H1 (cell line): ENCODE data around the gene MCC. TPM values are rescaled to one million over a fixed set of nuclear protein-coding genes. Genes with fewer than 3 reads are reported as not detected.

Experiments used
- CTCF ChIA-PET: fragments of 300-600 bp; sonication (Branson Sonifier 250); formaldehyde crosslinking; loops from one replicate; lab custom pipeline; 2021; ENCODE audit not compliant: partially characterized antibody; lab: Charles Lee
- POLR2A ChIA-PET: fragments of 300-600 bp; sonication (Branson Sonifier 250); formaldehyde crosslinking; loops from one replicate; lab custom pipeline; 2021; ENCODE audit warnings: inconsistent platforms; ENCODE audit not compliant: partially characterized antibody; lab: Charles Lee
- DNase-seq, 2 experiments: peaks; one replicate each; pipeline versions ENCODE4 v3.0.0 to v3.0.0-alpha.2; 2010 to 2022; ENCODE audit warnings: low spot score in 2 of 2, low read depth in 1 of 2, mixed read lengths in 1 of 2
- FAIRE-seq: peaks from 2 replicates; lab custom pipeline; 2011; peaks lifted over from hg19 to GRCh38; lab: Jason Lieb, UNC
- H2AFZ ChIP-seq: 2 replicates; pipeline ENCODE4 v1.8.1; 2012; ENCODE audit warnings: low read length, inconsistent platforms
- H2AK5ac ChIP-seq: 2 replicates; pipeline ENCODE4 v1.6.1; 2013; ENCODE audit warnings: low read depth, low read length
- H2BK120ac ChIP-seq: replicated peaks from 2 replicates; pipeline ENCODE3; 2013; ENCODE audit warnings: low read depth, low read length, inconsistent platforms
- H2BK12ac ChIP-seq: 2 replicates; pipeline ENCODE4 v1.6.1; 2013; ENCODE audit warnings: low read depth, low read length
- H2BK15ac ChIP-seq: 2 replicates; pipeline ENCODE4 v1.6.1; 2013; ENCODE audit warnings: low read length
- H2BK20ac ChIP-seq: 2 replicates; pipeline ENCODE4 v1.6.1; 2013; ENCODE audit warnings: low read length
- H2BK5ac ChIP-seq: 2 replicates; pipeline ENCODE4 v1.6.1; 2013; ENCODE audit warnings: low read depth, low read length
- H3K14ac ChIP-seq: 2 replicates; pipeline ENCODE4 v1.6.1; 2013; ENCODE audit warnings: inconsistent platforms; ENCODE audit not compliant: insufficient read length
- H3K18ac ChIP-seq: 2 replicates; pipeline ENCODE4 v1.6.1; 2013; ENCODE audit warnings: low read length; ENCODE audit errors: extremely low read depth
- H3K23ac ChIP-seq: 2 replicates; pipeline ENCODE4 v1.6.1; 2013; ENCODE audit warnings: inconsistent platforms; ENCODE audit not compliant: insufficient read length
- H3K23me2 ChIP-seq: 2 replicates; pipeline ENCODE4 v1.6.1; 2013; ENCODE audit warnings: low read depth, low read length
- H3K27ac ChIP-seq: 2 replicates; pipeline ENCODE4 v1.6.1; 2011; ENCODE audit warnings: low read depth, low read length, inconsistent platforms
- H3K27me3 ChIP-seq, 4 experiments: replicated peaks in 1 of 4; 1 replicate in 1 of 4; 2 replicates in 3 of 4; pipeline versions ENCODE4 v1.6.1 to v1.8.1; 2011 to 2013; ENCODE audit warnings: low read length in 3 of 4, mild to moderate bottlenecking in 3 of 4, inconsistent platforms in 2 of 4, mixed read lengths in 2 of 4, moderate library complexity in 1 of 4; ENCODE audit not compliant: control insufficient read depth in 3 of 4, insufficient read depth in 3 of 4; ENCODE audit errors: extremely low read depth in 1 of 4
- H3K36me3 ChIP-seq, 4 experiments: 2 replicates each; pipeline versions ENCODE4 v1.6.1 to v1.8.1; 2011 to 2013; ENCODE audit warnings: mild to moderate bottlenecking in 4 of 4, low read length in 3 of 4, moderate library complexity in 2 of 4, control low read depth in 1 of 4, inconsistent platforms in 1 of 4; ENCODE audit not compliant: insufficient read depth in 4 of 4, control insufficient read depth in 2 of 4
- H3K4ac ChIP-seq: replicated peaks from 2 replicates; pipeline ENCODE3; 2013; ENCODE audit warnings: low read length, low read depth, mixed read lengths, inconsistent platforms; ENCODE audit not compliant: insufficient read length
- H3K4me1 ChIP-seq, 4 experiments: replicated peaks in 1 of 4; 1 replicate in 1 of 4; 2 replicates in 3 of 4; pipeline versions ENCODE4 v1.6.1 to v1.8.1; 2011 to 2013; ENCODE audit warnings: low read length in 3 of 4, inconsistent platforms in 2 of 4, mixed read lengths in 1 of 4; ENCODE audit not compliant: insufficient read depth in 4 of 4, control insufficient read depth in 3 of 4
- H3K4me2 ChIP-seq, 2 experiments: 2 replicates each; pipeline versions ENCODE4 v1.6.1 to v1.8.1; 2011 to 2013; ENCODE audit warnings: low read depth in 2 of 2, low read length in 2 of 2, control low read depth in 1 of 2, inconsistent platforms in 1 of 2, mild to moderate bottlenecking in 1 of 2; ENCODE audit not compliant: insufficient read depth in 1 of 2
- H3K4me3 ChIP-seq, 4 experiments: fragments of 200-600, 300-600 bp in 1 of 4; sonication (generic), shearing (Covaris generic), sonication (Bioruptor Twin) in 1 of 4; 2 replicates each; pipeline versions ENCODE4 v1.5.1 to v1.8.1; 2011 to 2016; ENCODE audit warnings: low read length in 4 of 4, low read depth in 3 of 4, control low read depth in 2 of 4, inconsistent platforms in 2 of 4, mild to moderate bottlenecking in 2 of 4, mixed read lengths in 1 of 4, moderate library complexity in 1 of 4; ENCODE audit not compliant: insufficient read depth in 2 of 4; ENCODE audit errors: extremely low read depth in 1 of 4
- H3K56ac ChIP-seq: replicated peaks from 2 replicates; pipeline ENCODE3; 2013; ENCODE audit warnings: low read depth, mild to moderate bottlenecking, mixed read lengths, low read length, inconsistent platforms; ENCODE audit not compliant: insufficient read length
- H3K79me1 ChIP-seq: 2 replicates; pipeline ENCODE4 v1.6.1; 2013; ENCODE audit warnings: low read depth, low read length, control low read depth
- H3K79me2 ChIP-seq, 2 experiments: 2 replicates each; pipeline versions ENCODE4 v1.6.1 to v1.8.1; 2012 to 2013; ENCODE audit warnings: low read length in 2 of 2, mild to moderate bottlenecking in 2 of 2, inconsistent platforms in 1 of 2; ENCODE audit not compliant: insufficient read depth in 2 of 2, control insufficient read depth in 1 of 2
- H3K9ac ChIP-seq, 4 experiments: replicated peaks in 1 of 4; 1 replicate in 1 of 4; 2 replicates in 3 of 4; pipeline versions ENCODE4 v1.6.1 to v1.8.1; 2011 to 2013; ENCODE audit warnings: low read depth in 3 of 4, low read length in 3 of 4, control low read depth in 2 of 4, mild to moderate bottlenecking in 2 of 4, moderate library complexity in 2 of 4, inconsistent platforms in 1 of 4; ENCODE audit errors: extremely low read depth in 1 of 4
- H3K9me3 ChIP-seq, 2 experiments: 2 replicates each; pipeline versions ENCODE4 v1.6.1 to v1.8.1; 2012 to 2013; ENCODE audit warnings: mild to moderate bottlenecking in 2 of 2, moderate library complexity in 2 of 2, control low read depth in 1 of 2, inconsistent platforms in 1 of 2, low read depth in 1 of 2, low read length in 1 of 2, mixed read lengths in 1 of 2; ENCODE audit not compliant: insufficient read depth in 2 of 2
- H4K20me1 ChIP-seq, 2 experiments: replicated peaks in 1 of 2; 2 replicates each; pipeline versions ENCODE3 to v1.8.1; 2011 to 2013; ENCODE audit warnings: inconsistent platforms in 2 of 2, low read length in 2 of 2, mild to moderate bottlenecking in 1 of 2; ENCODE audit not compliant: insufficient read depth in 2 of 2, control insufficient read depth in 1 of 2
- H4K5ac ChIP-seq: 2 replicates; pipeline ENCODE4 v1.6.1; 2013; ENCODE audit warnings: low read length, low read depth, mixed read lengths, inconsistent platforms; ENCODE audit not compliant: insufficient read length
- H4K8ac ChIP-seq: 2 replicates; pipeline ENCODE4 v1.8.0; 2013; ENCODE audit warnings: mild to moderate bottlenecking, moderate library complexity, low read length, inconsistent platforms; ENCODE audit not compliant: insufficient read depth; ENCODE audit errors: extremely low read depth
- H4K91ac ChIP-seq: replicated peaks from 2 replicates; pipeline ENCODE3; 2013; ENCODE audit warnings: low read length, mixed read lengths, inconsistent platforms; ENCODE audit not compliant: insufficient read length
- ASH2L ChIP-seq: fragments of 200-600, 300-600 bp; sonication (generic); IDR thresholded peaks from one replicate; pipeline ENCODE4 v1.7.1; 2017; ENCODE audit warnings: low read length
- BCL11A ChIP-seq, 2 experiments: IDR thresholded peaks; one replicate each; pipeline ENCODE4 v1.6.1; 2011; ENCODE audit warnings: low read depth in 2 of 2, low read length in 2 of 2, mild to moderate bottlenecking in 2 of 2
- CREB1 ChIP-seq: IDR thresholded peaks from 2 replicates; pipeline ENCODE4 v1.6.1; 2012; ENCODE audit warnings: inconsistent platforms
- POU5F1 ChIP-seq: IDR thresholded peaks from 2 replicates; pipeline ENCODE4 v1.6.1; 2011; ENCODE audit warnings: low read depth, mild to moderate bottlenecking, low read length, moderate library complexity
- SIN3A ChIP-seq, 2 experiments: IDR thresholded peaks in 1 of 2; conservative IDR thresholded peaks in 1 of 2; 2 replicates each; pipeline ENCODE4 v1.6.1; 2011 to 2012; ENCODE audit warnings: low read length in 2 of 2, improper control_type of control experiment in 1 of 2, low read depth in 1 of 2, mild to moderate bottlenecking in 1 of 2
- WGBS, 2 experiments: shearing (Covaris generic) in 1 of 2; methylation state at CpG; one replicate each; pipeline versions ENCODE4 v1.1.6 to v1.1.7; 2013 to 2015; ENCODE audit warnings: low lambda C conversion rate in 2 of 2, mixed read lengths in 2 of 2, inconsistent platforms in 1 of 2, low coverage in 1 of 2, missing lambda C conversion rate in 1 of 2; ENCODE audit not compliant: insufficient replicate concordance in 2 of 2, insufficient coverage in 1 of 2, insufficient read length in 1 of 2; ENCODE audit errors: extremely low coverage in 1 of 2, missing lambda C conversion rate in 1 of 2; 5-methylcytosine and 5-hydroxymethylcytosine counted together
- polyA plus RNA-seq, 7 experiments: library from polyadenylated mRNA; depleted of rRNA in 3 of 7; stranded (reverse) in 5 of 7; unstranded in 2 of 7; fragments of >200 nt in 5 of 7; fragments of 200-250 nt in 2 of 7; gene quantifications; 1 replicate in 5 of 7; 2 replicates in 1 of 7; 4 replicates in 1 of 7; pipeline versions ENCODE4 v1.2.1 to v1.2.3, GENCODE V29; 2011 to 2013; ENCODE audit warnings: missing spikeins in 2 of 7, mixed read lengths in 2 of 7
- total RNA-seq: library from RNA; stranded (reverse); fragmentation: NEBNext Ultra II Directional; extraction: Animal tissue kit (Norgen Biotek cat#: 25700); gene quantifications from 2 replicates; pipeline ENCODE4 v1.2.1, GENCODE V29; 2021

MCC gene
- total and polyA plus RNA-seq, 2 of the 8 experiments (the other 6 are each of a cell fraction or from before 2014, with no cell fraction given), result 2.6 to 18.3 TPM

GRCh38 chr5:113221294-113222176 is 266.7 kb downstream of the MCC start:
- no peak overlapping the region for H2BK15ac ChIP-seq
- no peaks in the 10 kb centered on the region for H3K23me2 ChIP-seq
- peak overlapping the region in 1 of 4 experiments; percentile 9; a peak in 1 of 8 replicates for H3K4me3 ChIP-seq
- no peak overlapping the region for H2AFZ ChIP-seq
- H2AK5ac ChIP-seq, result no peak overlapping the region
- H3K4me1 ChIP-seq, result peaks cover 5 to 21% (median 19%) of the 10 kb centered on the region in 4 experiments
- H2BK5ac ChIP-seq, result peak overlapping the region; percentile 0; the same call in 1 of the 2 replicates
- H3K9ac ChIP-seq, result no peak overlapping the region
- 0 out of 2 replicates have a peak overlapping the region, but pooled peaks have one; percentile 72 for H3K18ac ChIP-seq
- TF ChIP-seq POU5F1 (peak; percentile 59; the same call in 1 of the 2 replicates), BCL11A (IDR thresholded peaks at IDR 0.05; ENCODE audit: low read depth in 2 of 2, low read length in 2 of 2) (no peak), CREB1 (no peak), SIN3A (conservative IDR thresholded peaks at IDR 0.05 in 1 of 2, IDR thresholded peaks at IDR 0.05 in 1 of 2; ENCODE audit: low read depth in 1 of 2, low read length in 2 of 2) (no peak), ASH2L (peak; percentile 19)
- TF ChIP-seq, all 59 proteins: peak for 2
- 35% methylated on average over 5 of the region's 5 CpGs; no CpG with 5 or more reads in 1 of the 2 experiments for WGBS, 2 experiments
- peak overlapping the region; percentile 6 for H2BK20ac ChIP-seq
- no peaks in the 10 kb centered on the region for H3K9me3 ChIP-seq
- H3K56ac ChIP-seq, result no peak overlapping the region
- FAIRE-seq, result no peak
- ChIA-PET CTCF (interaction anchor here (0.7 kb wide), 1 partner anchor 9 kb away, joined by 3 read pairs; no protein-coding TSS in a partner anchor), POLR2A (no interaction called here)
- H3K27ac ChIP-seq, result no peak overlapping the region
- H3K23ac ChIP-seq, result no peak overlapping the region
- H4K8ac ChIP-seq, result no peak overlapping the region
- 0 out of 4 replicates have a peak, but pooled peaks cover 0 to 10% of the 10 kb centered on the region in 2 experiments for H3K79me2 ChIP-seq
- H4K91ac ChIP-seq, result no peak overlapping the region
- 0 out of 2 replicates have a peak overlapping the region, but pooled peaks have one; percentile 32 for H2BK12ac ChIP-seq
- no peak overlapping the region for H2BK120ac ChIP-seq
- H3K79me1 ChIP-seq, result no peaks in the 10 kb centered on the region
- no peak overlapping the region for H3K14ac ChIP-seq
- no peaks in the 10 kb centered on the region for H3K27me3 ChIP-seq
- peak in 1 of 2 experiments; percentile 42 for DNase-seq
- no peak overlapping the region for H3K4ac ChIP-seq
- no peaks in the 10 kb centered on the region for H4K20me1 ChIP-seq
- peak overlapping the region; percentile 42 to 47; a peak in 3 of 4 replicates for H3K4me2 ChIP-seq
- H4K5ac ChIP-seq, result no peak overlapping the region
- H3K36me3 ChIP-seq, result no peaks in the 10 kb centered on the region
